GM23338 (cell line): Measurements from ENCODE around the gene EVC. TPM values are rescaled to one million over a fixed set of nuclear protein-coding genes. Genes with fewer than 3 reads are reported as not detected.

Experiments
- polyA plus RNA-seq: library from polyadenylated mRNA; unstranded; fragments of >200 nt; fragmentation: Nextera tagmentation; extraction: Ambion mirVana; gene quantifications from 2 replicates; pipeline ENCODE4 v1.2.1, GENCODE V29; 2016
- total RNA-seq: library from RNA; depleted of rRNA; stranded (reverse); fragments of >200 nt; shearing (Covaris generic); gene quantifications from 2 replicates; pipeline ENCODE4 v1.2.3, GENCODE V29; 2014; rRNA removed

Gene EVC
- total and polyA plus RNA-seq, 2 experiments from 2014 or later: 1.7 to 12.8 TPM

Other genes starting within 250 kb of the EVC start
- 6.8 and 11.5 TPM in 2 replicates for gene EVC2, start 2.6 kb upstream of the EVC start, total RNA-seq
- gene EVC2, start 2.6 kb upstream of the EVC start, polyA plus RNA-seq: 3.4 TPM in 2 replicates
- 143 and 146 TPM in 2 replicates for gene CRMP1, start 181.9 kb downstream of the EVC start, total RNA-seq
- gene CRMP1, start 181.9 kb downstream of the EVC start, polyA plus RNA-seq: 52.7 and 53.6 TPM in 2 replicates